Measurements from ENCODE around the gene RTL10. TPM values are rescaled to one million over a fixed set of nuclear protein-coding genes. Genes with fewer than 3 reads are reported as not detected.

RTL10 gene
- total and polyA plus RNA-seq, 2 of the 8 experiments (the other 6 are each of a cell fraction or from before 2014, with no cell fraction given) = 11.5 to 18.8 TPM

- TF ChIP-seq TCF12 (IDR thresholded peaks at IDR 0.05; ENCODE audit: low read depth, low read length) (no peak), KDM5A (IDR thresholded peaks at IDR 0.05; ENCODE audit: low read length) (0 out of 2 replicates have a peak, but pooled peaks have one; percentile 26), POU5F1 (IDR thresholded peaks at IDR 0.05; ENCODE audit: low read depth, low read length) (no peak), SIRT6 (IDR thresholded peaks at IDR 0.05; ENCODE audit: low read length) (no peak), E2F6 (IDR thresholded peaks at IDR 0.05) (no peak), RAD21 (IDR thresholded peaks at IDR 0.05 in 1 of 2, conservative IDR thresholded peaks at IDR 0.05 in 1 of 2; ENCODE audit: low read depth in 2 of 2, low read length in 2 of 2) (no peak), CHD7 (IDR thresholded peaks at IDR 0.05; ENCODE audit: insufficient replicate concordance, low read length) (no peak), POLR2AphosphoS5 (IDR thresholded peaks at IDR 0.05; ENCODE audit: low read depth, low read length) (no peak), PHF8 (conservative IDR thresholded peaks at IDR 0.05; ENCODE audit: low read depth, low read length) (peak; percentile 91)
Measured at GRCh38 chr22:19853879-19854777, 546 bp downstream of the RTL10 start (continued).
